Heart right ventricle (tissue), 16 donors: ENCODE data around the gene AGBL4. TPM values are rescaled to one million over a fixed set of nuclear protein-coding genes. Genes with fewer than 3 reads are reported as not detected.

ENCODE experiments used
- ATAC-seq, 8 donors: fragments of 200-7000 bp; cut with Tn5 transposase; one replicate each; pipeline ENCODE4 v1.9.1; 2020; ENCODE audit warnings: mild to moderate bottlenecking in 8 of 8, moderate library complexity in 8 of 8, moderate number of reproducible peaks in 1 of 8
- DNase-seq, 2 donors: peaks; one replicate each; pipeline ENCODE4 v3.0.0-alpha.2; 2020
- H3K27ac ChIP-seq, 10 donors: fragments of 200-600 bp; sonication (generic) in 2 of 10; one replicate each; pipeline versions ENCODE4 v1.5.0 to v1.8.0; 2020 to 2022; ENCODE audit warnings: mild to moderate bottlenecking in 3 of 10
- H3K27me3 ChIP-seq, 7 donors: fragments of 200-600 bp; one replicate each; pipeline ENCODE4 v1.8.0; 2021 to 2022; ENCODE audit warnings: mild to moderate bottlenecking in 2 of 7
- H3K36me3 ChIP-seq, 9 donors: fragments of 200-600 bp; sonication (generic) in 1 of 9; one replicate each; pipeline versions ENCODE4 v1.5.0 to v1.8.0; 2020 to 2022; ENCODE audit warnings: mild to moderate bottlenecking in 2 of 9
- H3K4me1 ChIP-seq, 9 donors: fragments of 200-600 bp; sonication (generic) in 1 of 9; one replicate each; pipeline versions ENCODE4 v1.5.0 to v1.8.0; 2020 to 2022; ENCODE audit warnings: mild to moderate bottlenecking in 4 of 9
- H3K4me3 ChIP-seq, 10 donors: fragments of 200-600 bp; sonication (generic) in 2 of 10; one replicate each; pipeline versions ENCODE4 v1.5.0 to v1.8.0; 2020 to 2022; ENCODE audit warnings: mild to moderate bottlenecking in 7 of 10, moderate library complexity in 2 of 10
- H3K9me3 ChIP-seq, 11 donors: fragments of 200-600 bp in 10 of 11; sonication (generic) in 2 of 11; one replicate each; pipeline versions ENCODE4 v1.5.0 to v1.8.0; 2013 to 2022; ENCODE audit warnings: mild to moderate bottlenecking in 2 of 11, control low read depth in 1 of 11, moderate library complexity in 1 of 11
- CTCF ChIP-seq, 9 donors: fragments of 200-600 bp; sonication (generic) in 2 of 9; IDR thresholded peaks; one replicate each; pipeline versions ENCODE4 v1.5.0 to v1.8.0; 2021 to 2022; ENCODE audit warnings: antibody characterized with exemption in 9 of 9, mild to moderate bottlenecking in 5 of 9, moderate library complexity in 1 of 9
- WGBS, 2 donors: extraction: QIAGEN DNeasy Blood & Tissue Kit; methylation state at CpG; one replicate each; pipeline ENCODE4 v1.1.7; 2013; ENCODE audit warnings: inconsistent platforms in 1 of 2; 5-methylcytosine and 5-hydroxymethylcytosine counted together
- intact Hi-C, 10 donors: fragments of 100-400 bp; cut with DNase I; formaldehyde crosslinking; loops; one replicate each; pipeline versions ENCODE4 v1.11.1 to v1.14.2; 2022
- polyA plus RNA-seq, 2 donors: library from polyadenylated mRNA; stranded (reverse); fragments of 200-250 nt; gene quantifications; one replicate each; pipeline ENCODE4 v1.2.3, GENCODE V29; 2013
- total RNA-seq, 10 donors: library from RNA; stranded (reverse); fragmentation: NEBNext Ultra II Directional in 3 of 10; extraction: Animal tissue kit (Norgen Biotek cat#: 25700) in 3 of 10; gene quantifications; one replicate each; pipeline versions ENCODE4 v1.2.1 to v1.2.4, GENCODE V29; 2021 to 2023
- donor health status: Arrhythmogenic right ventricular cardiomyopathy.
- donor health status: ischemic (EF 13 %, LVEDD 7.1; RV severe dilation, severe dysfunction).
- donor health status: healthy with polysubstance abuse.
- donor health status: DM: no; HTN: yes; CAD: no.
- donor health status: DM: no; HTN: no; CAD: no.
- donor health status: ischemic (EF 25% LVEDD 6.9; RV normal size, moderate dysfunction).
- donor health status: ischemic (EF 25% LVEDD 5.7; RV mildly dilated, moderate dysfunction).
- donor health status: healthy.
- donor health status: DM: yes; HTN: yes; CAD: no.
- donor health status: Ischemic cardiomyopathy.
- donor health status: ischemic (EF 35%, LVEDD 5.7; RV mildly dilated, moderate dysfunction).
- donor health status: nonischemic (EF 11% LVEDD 7.7; RV severe dilation, severe dysfunction).
- donor health status: DM: yes; HTN: yes; CAD: no.
- donor health status: PGD.
- donor health status: ischemic (EF 29% LVEDD 5.4; RV normal size, mild dysfunction).
- donor health status: nonischemic (EF 23%, LVEDD 6.1; RV moderate dilation, normal function).

The AGBL4 gene
- total and polyA plus RNA-seq, 12 donors = 0.04 to 0.93 (median 0.46) TPM; not detected in 2

GRCh38 chr1:48616710-48617109 is 1407.0 kb downstream of the AGBL4 start:
- H3K4me3 ChIP-seq = no peak overlapping the region
- H3K27ac ChIP-seq = no peak overlapping the region
- ATAC-seq = no peak
- H3K9me3 ChIP-seq = no peaks in the 10 kb centered on the region
- no peak for DNase-seq
- H3K4me1 ChIP-seq = peaks cover 0 to 11% (median 0%) of the 10 kb centered on the region in 9 donors
- H3K36me3 ChIP-seq = no peaks in the 10 kb centered on the region
- 49 to 73% methylated on average over 2 of the region's 2 CpGs for WGBS, 2 donors
- peaks cover 0 to 26% (median 5%) of the 10 kb centered on the region in 7 donors for H3K27me3 ChIP-seq
- TF ChIP-seq CTCF (IDR thresholded peaks at IDR 0.05) = no peak
- intact Hi-C loops = no loop called here

GRCh38 chr1:48611841-48612240 is 1411.9 kb downstream of the AGBL4 start:
- DNase-seq (no peak), ATAC-seq (no peak)
- Histone ChIP-seq H3K27ac (no peak overlapping the region), H3K36me3 (no peaks in the 10 kb centered on the region), H3K4me1 (peaks cover 0 to 14% (median 0%) of the 10 kb centered on the region in 9 donors), H3K4me3 (no peak overlapping the region), H3K27me3 (peaks cover 0 to 7% (median 0%) of the 10 kb centered on the region in 7 donors), H3K9me3 (no peaks in the 10 kb centered on the region)
- 75 to 83% methylated on average over 2 of the region's 2 CpGs for WGBS, 2 donors
- intact Hi-C loops = no loop called here
- TF ChIP-seq CTCF (IDR thresholded peaks at IDR 0.05) = no peak

- Histone ChIP-seq H3K36me3 (no peaks in the 10 kb centered on the region), H3K27ac (peak overlapping the region in 5 of 10 donors; percentile 8 to 55 (median 30)), H3K27me3 (peaks cover 0 to 7% (median 0%) of the 10 kb centered on the region in 7 donors), H3K9me3 (no peaks in the 10 kb centered on the region), H3K4me1 (peaks cover 0 to 14% (median 0%) of the 10 kb centered on the region in 9 donors), H3K4me3 (no peak overlapping the region)
- TF ChIP-seq CTCF (IDR thresholded peaks at IDR 0.05) = no peak
- intact Hi-C loops = no loop called here
- ATAC-seq (peak; percentile 51 to 92 (median 80)), DNase-seq (peak; percentile 34 to 57)
- 25 to 33% methylated on average over 3 of the region's 3 CpGs for WGBS, 2 donors
Measured at GRCh38 chr1:48610628-48611542, 1412.9 kb downstream of the AGBL4 start.

GRCh38 chr1:48608882-48609281 is 1414.9 kb downstream of the AGBL4 start:
- H3K27ac ChIP-seq = no peak overlapping the region
- no peaks in the 10 kb centered on the region for H3K36me3 ChIP-seq
- peaks cover 0 to 8% (median 0%) of the 10 kb centered on the region in 7 donors for H3K27me3 ChIP-seq
- H3K9me3 ChIP-seq = no peaks in the 10 kb centered on the region
- DNase-seq = no peak
- no peak for ATAC-seq
- peaks cover 0 to 14% (median 0%) of the 10 kb centered on the region in 9 donors for H3K4me1 ChIP-seq
- 80 to 89% methylated on average over 4 of the region's 4 CpGs for WGBS, 2 donors
- no peak for TF ChIP-seq CTCF (IDR thresholded peaks at IDR 0.05)
- intact Hi-C loops = no loop called here
- H3K4me3 ChIP-seq = no peak overlapping the region
